K562 (cell line): ENCODE data around the gene CCDC85B. TPM values are rescaled to one million over a fixed set of nuclear protein-coding genes. Genes with fewer than 3 reads are reported as not detected.
A peak's percentile ranks its signal among the peaks of the same experiment; 100 is the strongest.

Experiments
- ATAC-seq: fragments of 200-7000 bp; cut with Tn5 transposase; 3 replicates; pipeline ENCODE4 v1.9.1; 2020; ENCODE audit warnings: moderate library complexity
- BruUV-seq: library from RNA; stranded (reverse); fragments of 400-500 nt; replicated peaks from 2 replicates; lab custom pipeline; 2021; lab: Mats Ljungman, UMichigan
- CTCF ChIA-PET: fragments of 300-600 bp; formaldehyde crosslinking; extraction: SDS; loops from one replicate; lab custom pipeline; 2021; ENCODE audit warnings: low intra/inter-chr PET ratio; lab: Yijun Ruan, JAX
- POLR2A ChIA-PET: fragments of 300-600, 350-650 bp; sonication (Branson Sonifier 250); formaldehyde crosslinking; extraction: SDS; loops from one replicate; lab custom pipeline; 2021; ENCODE audit warnings: antibody characterized with exemption, inconsistent platforms; lab: Yijun Ruan, JAX
- DNase-seq, 4 experiments: peaks; one replicate each; pipeline versions ENCODE4 v3.0.0 to v3.0.0-alpha.2; 2011 to 2018; ENCODE audit warnings: low spot score in 3 of 4, mixed read lengths in 3 of 4; ENCODE audit errors: extremely low read depth in 1 of 4
- FAIRE-seq: peaks from 2 replicates; lab custom pipeline; 2011; peaks lifted over from hg19 to GRCh38; lab: Jason Lieb, UNC
- H2AFZ ChIP-seq: 2 replicates; pipeline ENCODE4 v1.6.0; 2011; ENCODE audit warnings: low read depth, low read length, control low read depth, inconsistent platforms
- H3K27ac ChIP-seq: fragments of 200-600 bp; 3 replicates; pipeline ENCODE4 v1.8.0; 2011; ENCODE audit warnings: low read depth, mild to moderate bottlenecking, control low read depth, inconsistent platforms, low read length, moderate library complexity, mixed read lengths; ENCODE audit errors: extremely low read depth
- H3K27me3 ChIP-seq, 2 experiments: fragments of 300-600 bp in 1 of 2; 2 replicates in 1 of 2; 3 replicates in 1 of 2; pipeline versions ENCODE4 v1.6.0 to v1.8.0; 2011; ENCODE audit warnings: inconsistent platforms in 2 of 2, low read length in 2 of 2, mild to moderate bottlenecking in 1 of 2, mixed read lengths in 1 of 2, moderate library complexity in 1 of 2; ENCODE audit not compliant: control insufficient read depth in 2 of 2, insufficient read depth in 2 of 2
- H3K36me3 ChIP-seq: fragments of 300-600 bp; 3 replicates; pipeline ENCODE4 v1.8.0; 2011; ENCODE audit warnings: mild to moderate bottlenecking, low read length, inconsistent platforms; ENCODE audit not compliant: control insufficient read depth, insufficient read depth
- H3K4me1 ChIP-seq, 2 experiments: fragments of 200-600 bp in 1 of 2; replicated peaks in 1 of 2; 2 replicates in 1 of 2; 3 replicates in 1 of 2; pipeline versions ENCODE4 v1.5.1 to v1.8.0; 2011; ENCODE audit warnings: inconsistent platforms in 2 of 2, low read length in 2 of 2, mild to moderate bottlenecking in 1 of 2, mixed read lengths in 1 of 2, moderate library complexity in 1 of 2; ENCODE audit not compliant: control insufficient read depth in 2 of 2, insufficient read depth in 2 of 2
- H3K4me2 ChIP-seq: 2 replicates; pipeline ENCODE4 v1.6.1; 2011; ENCODE audit warnings: low read length, control low read depth, inconsistent platforms, mixed read lengths; ENCODE audit not compliant: insufficient read depth
- H3K4me3 ChIP-seq: fragments of 200-600 bp; sonication (generic), shearing (Covaris generic); 2 replicates; pipeline ENCODE4 v1.5.1; 2016; ENCODE audit warnings: control low read depth, inconsistent platforms
- H3K79me2 ChIP-seq: fragments of 200-600 bp; 3 replicates; pipeline ENCODE4 v1.8.0; 2011; ENCODE audit warnings: low read length, inconsistent platforms; ENCODE audit not compliant: control insufficient read depth, insufficient read depth
- H3K9ac ChIP-seq, 2 experiments: 2 replicates each; pipeline versions ENCODE4 v1.6.0 to v1.6.1; 2011; ENCODE audit warnings: low read depth in 2 of 2, low read length in 2 of 2, control low read depth in 1 of 2, inconsistent platforms in 1 of 2, mild to moderate bottlenecking in 1 of 2, mixed read lengths in 1 of 2; ENCODE audit not compliant: insufficient read depth in 1 of 2
- H3K9me1 ChIP-seq: one replicate; pipeline ENCODE4 v1.6.0; 2011; ENCODE audit warnings: inconsistent platforms, mild to moderate bottlenecking, low read length, moderate library complexity; ENCODE audit not compliant: control insufficient read depth, insufficient read depth
- H3K9me3 ChIP-seq: replicated peaks from 2 replicates; pipeline ENCODE4 v1.5.1; 2011; ENCODE audit warnings: low read depth, low read length, inconsistent platforms; ENCODE audit not compliant: control insufficient read depth, insufficient read depth
- H4K20me1 ChIP-seq: replicated peaks from 2 replicates; pipeline ENCODE4 v1.6.1; 2011; ENCODE audit warnings: low read length, inconsistent platforms, mixed read lengths; ENCODE audit not compliant: control insufficient read depth, insufficient read depth
- KLF6 ChIP-seq: fragments of 250-450 bp; sonication (Bioruptor Pico); IDR thresholded peaks from 2 replicates; pipeline ENCODE4 v1.4.0; 2020; ENCODE audit warnings: mild to moderate bottlenecking, moderate library complexity, borderline replicate concordance
- POLR2G ChIP-seq: fragments of 200-400 bp; formaldehyde crosslinking; IDR thresholded peaks from 2 replicates; pipeline ENCODE4 v1.6.1; 2017; ENCODE audit warnings: low read depth, mild to moderate bottlenecking, antibody characterized with exemption, low read length, moderate library complexity
- RBM22 ChIP-seq: fragments of 200-400 bp; formaldehyde crosslinking; IDR thresholded peaks from 2 replicates; pipeline ENCODE4 v1.6.1; 2018; ENCODE audit warnings: low read length, low read depth; ENCODE audit not compliant: poor library complexity, severe bottlenecking
- ZBTB1 ChIP-seq: sonication (generic); formaldehyde crosslinking; IDR thresholded peaks from 2 replicates; pipeline ENCODE4 v1.8.1; 2023; ENCODE audit warnings: missing genetic modification reagents, low read depth, mild to moderate bottlenecking, borderline replicate concordance
- ZNF311 ChIP-seq: fragments of 250-450 bp; sonication (Bioruptor Pico); IDR thresholded peaks from 2 replicates; pipeline ENCODE4 v1.4.0; 2020; ENCODE audit warnings: mild to moderate bottlenecking, moderate library complexity
- WGBS: fragments of 100-300 bp; shearing (Covaris generic); methylation state at CpG from one replicate; pipeline ENCODE4 v1.1.6; 2016; ENCODE audit warnings: low coverage, mixed read lengths; ENCODE audit not compliant: insufficient coverage; ENCODE audit errors: missing lambda C conversion rate; 5-methylcytosine and 5-hydroxymethylcytosine counted together
- in situ Hi-C: fragments of 300-500 bp; cut with MboI; formaldehyde crosslinking; loops from 4 replicates; pipeline ENCODE4 v1.15.0; 2018; ENCODE audit warnings: inconsistent platforms, mixed read lengths
- intact Hi-C: fragments of 100-400 bp; cut with micrococcal nuclease; formaldehyde crosslinking; loops from 2 replicates; pipeline ENCODE4 v1.14.2; 2022
- polyA plus RNA-seq, 8 experiments: library from polyadenylated mRNA; depleted of rRNA in 4 of 8; stranded (reverse) in 5 of 8; unstranded in 3 of 8; fragments of >200 nt; fragmentation: Nextera tagmentation in 2 of 8; fragmentation: Illumina TruSeq in 1 of 8; extraction: Ambion mirVana in 2 of 8; extraction: Trizol in 1 of 8; gene quantifications; 2 replicates each; pipeline versions ENCODE4 v1.2.1 to v1.2.3, GENCODE V29; 2011 to 2014; ENCODE audit warnings: inconsistent platforms in 1 of 8, missing spikeins in 1 of 8
- total RNA-seq, 7 experiments: library from RNA; depleted of rRNA in 6 of 7; stranded (reverse); fragments of >200 nt in 6 of 7; fragmentation: Illumina TruSeq in 2 of 7; extraction: Trizol in 2 of 7; gene quantifications; 2 replicates each; pipeline versions ENCODE4 v1.2.1 to v1.2.3, GENCODE V29; 2011 to 2021; ENCODE audit warnings: low replicate concordance in 1 of 7

CCDC85B gene
- total and polyA plus RNA-seq, 9 of the 15 experiments (the other 6 are each of a cell fraction or from before 2014, with no cell fraction given): 0.14 to 138 (median 6.2) TPM

DNA sequence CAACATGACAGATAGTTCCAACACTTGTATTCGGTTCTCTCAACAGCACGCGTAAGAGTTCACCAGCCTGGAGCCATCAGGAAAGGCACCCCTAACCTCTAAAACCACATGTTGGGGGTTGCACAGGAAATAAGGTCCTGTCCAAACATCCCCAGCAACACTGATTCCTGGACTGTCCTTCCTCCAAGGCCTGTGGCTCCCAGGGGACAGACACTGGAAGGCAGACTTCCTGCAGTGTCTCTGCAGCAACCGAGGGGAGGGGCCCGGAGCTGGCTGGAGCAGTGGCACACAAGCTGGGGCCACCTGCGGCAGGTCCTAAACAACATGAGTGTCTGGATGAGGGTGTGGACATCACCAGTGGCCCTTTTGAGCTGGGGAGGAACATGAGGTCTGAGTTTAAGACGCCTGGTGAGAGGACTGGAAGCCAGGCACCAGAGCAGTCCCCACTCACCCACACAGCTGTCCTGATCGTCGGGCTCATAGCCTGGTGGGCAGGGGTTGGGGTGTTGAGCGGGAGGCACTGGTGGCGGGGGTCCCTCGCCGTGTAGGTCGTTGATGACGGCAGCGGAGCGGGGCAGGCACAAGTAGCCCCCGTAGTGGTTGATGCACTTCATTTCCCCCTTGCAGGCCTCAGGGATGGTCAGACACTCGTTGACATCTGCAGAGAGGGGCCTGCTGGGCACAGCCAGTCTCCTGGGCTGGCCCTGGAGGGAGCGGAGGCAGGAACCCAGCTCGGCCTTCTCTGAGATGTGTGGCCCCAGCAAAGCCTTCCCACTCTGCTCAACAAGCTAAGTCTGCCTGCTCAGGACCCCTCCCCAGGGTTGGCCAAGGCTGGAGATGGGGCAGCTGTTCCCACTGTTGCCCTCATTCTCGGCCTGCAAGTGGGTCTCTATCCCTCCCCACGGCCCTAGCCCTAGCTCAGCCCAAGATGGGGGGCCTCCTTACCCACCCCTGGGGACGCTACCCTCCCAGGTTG is 19.5 kb upstream of the CCDC85B start:
- TF ChIP-seq ZNF311 (CRISPR knock-in tag) (no peak), POLR2G (peak; percentile 45; the same call in 1 of the 2 replicates), RBM22 (peak; percentile 87), ZBTB1 (peak; percentile 60; the same call in 1 of the 2 replicates), KLF6 (CRISPR knock-in tag) (no peak)
- Histone ChIP-seq H2AFZ (0 out of 2 replicates have a peak overlapping the region, but pooled peaks have one; percentile 24), H4K20me1 (no peaks in the 10 kb centered on the region), H3K9ac (peak overlapping the region in 1 of 2 experiments; percentile 81; a peak in 2 of 4 replicates), H3K9me3 (no peaks in the 10 kb centered on the region), H3K4me3 (no peak overlapping the region), H3K4me2 (no peak overlapping the region), H3K4me1 (peaks cover 23 to 62% of the 10 kb centered on the region in 2 experiments), H3K36me3 (peaks cover 22% of the 10 kb centered on the region; the same call in 2 of the 3 replicates), H3K27ac (no peak overlapping the region; the same call in 2 of the 3 replicates), H3K9me1 (no peaks in the 10 kb centered on the region), H3K27me3 (no peaks in the 10 kb centered on the region), H3K79me2 (no peaks in the 10 kb centered on the region)
- POLR2A ChIA-PET: interaction anchor here (0.6 to 8.2 kb wide), 10 partner anchors 8 to 160 kb away, joined by 3 to 151 read pairs (median 4); partner anchors contain the start of genes CCDC85B, CFL1, CTSW and FIBP
- intact Hi-C loops (no loop called here), in situ Hi-C loops (no loop called here)
- ATAC-seq: no peak
- no peak for DNase-seq
- 62% methylated on average over 21 of the region's 24 CpGs for WGBS
- CTCF ChIA-PET: no interaction called here
- BruUV-seq: no TSS peak
- no peak for FAIRE-seq
